H1 (cell line): ENCODE measurements around the gene MYBPC2. TPM values are rescaled to one million over a fixed set of nuclear protein-coding genes. Genes with fewer than 3 reads are reported as not detected.
A peak's percentile ranks its signal among the peaks of the same experiment; 100 is the strongest.

Experiments used
- CTCF ChIA-PET: fragments of 300-600 bp; sonication (Branson Sonifier 250); formaldehyde crosslinking; loops from one replicate; lab custom pipeline; 2021; ENCODE audit not compliant: partially characterized antibody; lab: Charles Lee
- POLR2A ChIA-PET: fragments of 300-600 bp; sonication (Branson Sonifier 250); formaldehyde crosslinking; loops from one replicate; lab custom pipeline; 2021; ENCODE audit warnings: inconsistent platforms; ENCODE audit not compliant: partially characterized antibody; lab: Charles Lee
- DNase-seq, 2 experiments: peaks; one replicate each; pipeline versions ENCODE4 v3.0.0 to v3.0.0-alpha.2; 2010 to 2022; ENCODE audit warnings: low spot score in 2 of 2, low read depth in 1 of 2, mixed read lengths in 1 of 2
- FAIRE-seq: peaks from 2 replicates; lab custom pipeline; 2011; peaks lifted over from hg19 to GRCh38; lab: Jason Lieb, UNC
- H2AFZ ChIP-seq: 2 replicates; pipeline ENCODE4 v1.8.1; 2012; ENCODE audit warnings: low read length, inconsistent platforms
- H2AK5ac ChIP-seq: 2 replicates; pipeline ENCODE4 v1.6.1; 2013; ENCODE audit warnings: low read depth, low read length
- H2BK120ac ChIP-seq: replicated peaks from 2 replicates; pipeline ENCODE3; 2013; ENCODE audit warnings: low read depth, low read length, inconsistent platforms
- H2BK12ac ChIP-seq: 2 replicates; pipeline ENCODE4 v1.6.1; 2013; ENCODE audit warnings: low read depth, low read length
- H2BK15ac ChIP-seq: 2 replicates; pipeline ENCODE4 v1.6.1; 2013; ENCODE audit warnings: low read length
- H2BK20ac ChIP-seq: 2 replicates; pipeline ENCODE4 v1.6.1; 2013; ENCODE audit warnings: low read length
- H2BK5ac ChIP-seq: 2 replicates; pipeline ENCODE4 v1.6.1; 2013; ENCODE audit warnings: low read depth, low read length
- H3K14ac ChIP-seq: 2 replicates; pipeline ENCODE4 v1.6.1; 2013; ENCODE audit warnings: inconsistent platforms; ENCODE audit not compliant: insufficient read length
- H3K18ac ChIP-seq: 2 replicates; pipeline ENCODE4 v1.6.1; 2013; ENCODE audit warnings: low read length; ENCODE audit errors: extremely low read depth
- H3K23ac ChIP-seq: 2 replicates; pipeline ENCODE4 v1.6.1; 2013; ENCODE audit warnings: inconsistent platforms; ENCODE audit not compliant: insufficient read length
- H3K23me2 ChIP-seq: 2 replicates; pipeline ENCODE4 v1.6.1; 2013; ENCODE audit warnings: low read depth, low read length
- H3K27ac ChIP-seq: 2 replicates; pipeline ENCODE4 v1.6.1; 2011; ENCODE audit warnings: low read depth, low read length, inconsistent platforms
- H3K27me3 ChIP-seq, 4 experiments: replicated peaks in 1 of 4; 1 replicate in 1 of 4; 2 replicates in 3 of 4; pipeline versions ENCODE4 v1.6.1 to v1.8.1; 2011 to 2013; ENCODE audit warnings: low read length in 3 of 4, mild to moderate bottlenecking in 3 of 4, inconsistent platforms in 2 of 4, mixed read lengths in 2 of 4, moderate library complexity in 1 of 4; ENCODE audit not compliant: control insufficient read depth in 3 of 4, insufficient read depth in 3 of 4; ENCODE audit errors: extremely low read depth in 1 of 4
- H3K36me3 ChIP-seq, 4 experiments: 2 replicates each; pipeline versions ENCODE4 v1.6.1 to v1.8.1; 2011 to 2013; ENCODE audit warnings: mild to moderate bottlenecking in 4 of 4, low read length in 3 of 4, moderate library complexity in 2 of 4, control low read depth in 1 of 4, inconsistent platforms in 1 of 4; ENCODE audit not compliant: insufficient read depth in 4 of 4, control insufficient read depth in 2 of 4
- H3K4ac ChIP-seq: replicated peaks from 2 replicates; pipeline ENCODE3; 2013; ENCODE audit warnings: low read length, low read depth, mixed read lengths, inconsistent platforms; ENCODE audit not compliant: insufficient read length
- H3K4me1 ChIP-seq, 4 experiments: replicated peaks in 1 of 4; 1 replicate in 1 of 4; 2 replicates in 3 of 4; pipeline versions ENCODE4 v1.6.1 to v1.8.1; 2011 to 2013; ENCODE audit warnings: low read length in 3 of 4, inconsistent platforms in 2 of 4, mixed read lengths in 1 of 4; ENCODE audit not compliant: insufficient read depth in 4 of 4, control insufficient read depth in 3 of 4
- H3K4me2 ChIP-seq, 2 experiments: 2 replicates each; pipeline versions ENCODE4 v1.6.1 to v1.8.1; 2011 to 2013; ENCODE audit warnings: low read depth in 2 of 2, low read length in 2 of 2, control low read depth in 1 of 2, inconsistent platforms in 1 of 2, mild to moderate bottlenecking in 1 of 2; ENCODE audit not compliant: insufficient read depth in 1 of 2
- H3K4me3 ChIP-seq, 4 experiments: fragments of 200-600, 300-600 bp in 1 of 4; sonication (generic), shearing (Covaris generic), sonication (Bioruptor Twin) in 1 of 4; 2 replicates each; pipeline versions ENCODE4 v1.5.1 to v1.8.1; 2011 to 2016; ENCODE audit warnings: low read length in 4 of 4, low read depth in 3 of 4, control low read depth in 2 of 4, inconsistent platforms in 2 of 4, mild to moderate bottlenecking in 2 of 4, mixed read lengths in 1 of 4, moderate library complexity in 1 of 4; ENCODE audit not compliant: insufficient read depth in 2 of 4; ENCODE audit errors: extremely low read depth in 1 of 4
- H3K56ac ChIP-seq: replicated peaks from 2 replicates; pipeline ENCODE3; 2013; ENCODE audit warnings: low read depth, mild to moderate bottlenecking, mixed read lengths, low read length, inconsistent platforms; ENCODE audit not compliant: insufficient read length
- H3K79me1 ChIP-seq: 2 replicates; pipeline ENCODE4 v1.6.1; 2013; ENCODE audit warnings: low read depth, low read length, control low read depth
- H3K79me2 ChIP-seq, 2 experiments: 2 replicates each; pipeline versions ENCODE4 v1.6.1 to v1.8.1; 2012 to 2013; ENCODE audit warnings: low read length in 2 of 2, mild to moderate bottlenecking in 2 of 2, inconsistent platforms in 1 of 2; ENCODE audit not compliant: insufficient read depth in 2 of 2, control insufficient read depth in 1 of 2
- H3K9ac ChIP-seq, 4 experiments: replicated peaks in 1 of 4; 1 replicate in 1 of 4; 2 replicates in 3 of 4; pipeline versions ENCODE4 v1.6.1 to v1.8.1; 2011 to 2013; ENCODE audit warnings: low read depth in 3 of 4, low read length in 3 of 4, control low read depth in 2 of 4, mild to moderate bottlenecking in 2 of 4, moderate library complexity in 2 of 4, inconsistent platforms in 1 of 4; ENCODE audit errors: extremely low read depth in 1 of 4
- H3K9me3 ChIP-seq, 2 experiments: 2 replicates each; pipeline versions ENCODE4 v1.6.1 to v1.8.1; 2012 to 2013; ENCODE audit warnings: mild to moderate bottlenecking in 2 of 2, moderate library complexity in 2 of 2, control low read depth in 1 of 2, inconsistent platforms in 1 of 2, low read depth in 1 of 2, low read length in 1 of 2, mixed read lengths in 1 of 2; ENCODE audit not compliant: insufficient read depth in 2 of 2
- H4K20me1 ChIP-seq, 2 experiments: replicated peaks in 1 of 2; 2 replicates each; pipeline versions ENCODE3 to v1.8.1; 2011 to 2013; ENCODE audit warnings: inconsistent platforms in 2 of 2, low read length in 2 of 2, mild to moderate bottlenecking in 1 of 2; ENCODE audit not compliant: insufficient read depth in 2 of 2, control insufficient read depth in 1 of 2
- H4K5ac ChIP-seq: 2 replicates; pipeline ENCODE4 v1.6.1; 2013; ENCODE audit warnings: low read length, low read depth, mixed read lengths, inconsistent platforms; ENCODE audit not compliant: insufficient read length
- H4K8ac ChIP-seq: 2 replicates; pipeline ENCODE4 v1.8.0; 2013; ENCODE audit warnings: mild to moderate bottlenecking, moderate library complexity, low read length, inconsistent platforms; ENCODE audit not compliant: insufficient read depth; ENCODE audit errors: extremely low read depth
- H4K91ac ChIP-seq: replicated peaks from 2 replicates; pipeline ENCODE3; 2013; ENCODE audit warnings: low read length, mixed read lengths, inconsistent platforms; ENCODE audit not compliant: insufficient read length
- RAD21 ChIP-seq, 2 experiments: IDR thresholded peaks in 1 of 2; conservative IDR thresholded peaks in 1 of 2; 2 replicates each; pipeline ENCODE4 v1.6.1; 2011; ENCODE audit warnings: low read depth in 2 of 2, low read length in 2 of 2, improper control_type of control experiment in 1 of 2, inconsistent platforms in 1 of 2, mild to moderate bottlenecking in 1 of 2, moderate library complexity in 1 of 2
- SAP30 ChIP-seq: fragments of 300-600 bp; sonication (generic); IDR thresholded peaks from 2 replicates; pipeline ENCODE4 v1.7.1; 2012; ENCODE audit warnings: low read length, moderate library complexity, mild to moderate bottlenecking, inconsistent platforms; ENCODE audit not compliant: insufficient read depth, insufficient replicate concordance
- SRF ChIP-seq: IDR thresholded peaks from 2 replicates; pipeline ENCODE4 v1.6.1; 2011; ENCODE audit warnings: mild to moderate bottlenecking, low read depth, low read length, moderate library complexity
- SUZ12 ChIP-seq: fragments of 200-600 bp; sonication (generic); IDR thresholded peaks from 2 replicates; pipeline ENCODE4 v1.6.1; 2012; ENCODE audit warnings: mild to moderate bottlenecking, inconsistent platforms, low read length, moderate library complexity, mixed read lengths
- WGBS, 2 experiments: shearing (Covaris generic) in 1 of 2; methylation state at CpG; one replicate each; pipeline versions ENCODE4 v1.1.6 to v1.1.7; 2013 to 2015; ENCODE audit warnings: low lambda C conversion rate in 2 of 2, mixed read lengths in 2 of 2, inconsistent platforms in 1 of 2, low coverage in 1 of 2, missing lambda C conversion rate in 1 of 2; ENCODE audit not compliant: insufficient replicate concordance in 2 of 2, insufficient coverage in 1 of 2, insufficient read length in 1 of 2; ENCODE audit errors: extremely low coverage in 1 of 2, missing lambda C conversion rate in 1 of 2; 5-methylcytosine and 5-hydroxymethylcytosine counted together
- polyA plus RNA-seq, 7 experiments: library from polyadenylated mRNA; depleted of rRNA in 3 of 7; stranded (reverse) in 5 of 7; unstranded in 2 of 7; fragments of >200 nt in 5 of 7; fragments of 200-250 nt in 2 of 7; gene quantifications; 1 replicate in 5 of 7; 2 replicates in 1 of 7; 4 replicates in 1 of 7; pipeline versions ENCODE4 v1.2.1 to v1.2.3, GENCODE V29; 2011 to 2013; ENCODE audit warnings: missing spikeins in 2 of 7, mixed read lengths in 2 of 7
- total RNA-seq: library from RNA; stranded (reverse); fragmentation: NEBNext Ultra II Directional; extraction: Animal tissue kit (Norgen Biotek cat#: 25700); gene quantifications from 2 replicates; pipeline ENCODE4 v1.2.1, GENCODE V29; 2021

Gene MYBPC2
- total and polyA plus RNA-seq, 2 of the 8 experiments (the other 6 are each of a cell fraction or from before 2014, with no cell fraction given): 1.8 to 3.1 TPM

DNA sequence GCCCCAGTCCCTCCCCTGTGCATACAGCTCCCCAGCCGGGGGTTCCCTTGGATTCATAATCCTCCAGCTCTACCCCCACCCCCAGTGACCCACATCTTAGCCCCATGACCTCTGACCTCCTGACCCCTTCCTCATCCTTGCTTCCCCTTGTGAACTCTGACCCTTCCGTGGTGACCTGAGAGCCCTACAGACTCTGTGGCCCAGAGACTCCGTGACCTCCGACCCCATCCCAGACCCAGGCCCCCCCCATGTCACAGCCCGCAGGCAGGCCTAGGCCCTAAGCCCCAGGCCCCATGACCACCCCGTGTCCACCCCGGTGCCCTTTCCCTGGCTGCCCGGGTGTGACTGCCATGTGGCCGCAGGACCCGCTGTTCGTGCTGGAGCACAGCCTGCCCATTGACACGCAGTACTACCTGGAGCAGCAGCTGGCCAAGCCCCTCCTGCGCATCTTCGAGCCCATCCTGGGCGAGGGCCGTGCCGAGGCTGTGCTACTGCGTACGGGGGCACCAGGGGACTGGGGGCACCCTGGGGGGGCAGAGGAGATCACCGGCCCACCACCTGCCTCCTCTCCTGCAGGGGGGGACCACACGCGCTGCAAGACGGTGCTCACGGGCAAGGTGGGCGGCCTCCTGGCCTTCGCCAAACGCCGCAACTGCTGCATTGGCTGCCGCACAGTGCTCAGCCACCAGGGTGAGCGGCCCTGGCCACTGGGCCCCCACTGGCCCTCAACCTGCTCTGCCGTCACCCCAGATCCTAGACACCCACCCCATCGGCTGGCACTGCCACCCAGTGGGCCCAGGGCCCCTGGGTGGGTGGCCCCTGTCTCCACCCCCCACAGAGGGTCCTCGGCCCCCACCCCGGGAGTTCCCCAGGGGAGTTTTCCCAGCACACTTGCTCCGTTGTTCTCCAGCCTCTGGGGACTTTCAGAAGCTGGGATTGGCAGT is 16.4 kb upstream of the MYBPC2 start:
- Histone ChIP-seq H4K20me1 (peaks cover 0 to 8% of the 10 kb centered on the region in 2 experiments), H3K9ac (no peak overlapping the region), H4K5ac (no peak overlapping the region), H3K56ac (no peak overlapping the region), H3K9me3 (no peaks in the 10 kb centered on the region), H2BK12ac (no peak overlapping the region), H3K79me2 (no peaks in the 10 kb centered on the region), H2BK5ac (no peak overlapping the region), H2AFZ (no peak overlapping the region), H4K91ac (no peak overlapping the region), H3K4me3 (no peak overlapping the region), H3K27ac (no peak overlapping the region), H4K8ac (no peak overlapping the region), H3K23ac (no peak overlapping the region), H3K36me3 (peaks cover 0 to 9% (median 0%) of the 10 kb centered on the region in 4 experiments; a peak in 1 of 8 replicates)
- CTCF ChIA-PET: interaction anchor here (0.6 to 3.2 kb wide), 13 partner anchors 8 to 62 kb away, joined by 3 to 22 read pairs (median 5); no protein-coding TSS in a partner anchor
- FAIRE-seq: no peak
- 90% methylated on average over 24 of the region's 35 CpGs; no CpG with 5 or more reads in 1 of the 2 experiments for WGBS, 2 experiments
- TF ChIP-seq SRF (no peak), SUZ12 (no peak), SAP30 (no peak), RAD21 (IDR thresholded peaks at IDR 0.05 in 1 of 2, conservative IDR thresholded peaks at IDR 0.05 in 1 of 2; ENCODE audit: low read depth in 2 of 2, low read length in 2 of 2) (no peak)
- TF ChIP-seq, all 59 proteins: peak for 0
- H3K23me2 ChIP-seq: peaks cover 12% of the 10 kb centered on the region; the same call in 1 of the 2 replicates
- POLR2A ChIA-PET: interaction anchor here (0.8 to 2.4 kb wide), 13 partner anchors 11 to 63 kb away, joined by 3 to 15 read pairs (median 4); partner anchors contain the start of gene POLD1
- DNase-seq: no peak
- peaks cover 0 to 2% (median 0%) of the 10 kb centered on the region in 4 experiments; a peak in 1 of 7 replicates for H3K27me3 ChIP-seq
- H2AK5ac ChIP-seq: 0 out of 2 replicates have a peak overlapping the region, but pooled peaks have one; percentile 48
- H2BK120ac ChIP-seq: no peak overlapping the region
- H3K4ac ChIP-seq: no peak overlapping the region
- peak overlapping the region; percentile 46; the same call in 1 of the 2 replicates for H2BK15ac ChIP-seq
- no peak overlapping the region for H3K14ac ChIP-seq
- peaks cover 2% of the 10 kb centered on the region; the same call in 1 of the 2 replicates for H3K79me1 ChIP-seq
- no peak overlapping the region for H3K4me2 ChIP-seq
- no peak overlapping the region for H3K18ac ChIP-seq
- H3K4me1 ChIP-seq: peaks cover 0 to 20% (median 12%) of the 10 kb centered on the region in 4 experiments; a peak in 6 of 7 replicates
- no peak overlapping the region for H2BK20ac ChIP-seq
